ENCODE results near the gene SMIM1. TPM values are rescaled to one million over a fixed set of nuclear protein-coding genes. Genes with fewer than 3 reads are reported as not detected.
"Not testable (repeated sequence)": the region's sequence is repeated elsewhere in the genome, so short reads cannot be mapped to it uniquely, and the experiment has no call there.

The SMIM1 gene
- total RNA-seq, 1 donor from 2014 or later = not detected

DNA sequence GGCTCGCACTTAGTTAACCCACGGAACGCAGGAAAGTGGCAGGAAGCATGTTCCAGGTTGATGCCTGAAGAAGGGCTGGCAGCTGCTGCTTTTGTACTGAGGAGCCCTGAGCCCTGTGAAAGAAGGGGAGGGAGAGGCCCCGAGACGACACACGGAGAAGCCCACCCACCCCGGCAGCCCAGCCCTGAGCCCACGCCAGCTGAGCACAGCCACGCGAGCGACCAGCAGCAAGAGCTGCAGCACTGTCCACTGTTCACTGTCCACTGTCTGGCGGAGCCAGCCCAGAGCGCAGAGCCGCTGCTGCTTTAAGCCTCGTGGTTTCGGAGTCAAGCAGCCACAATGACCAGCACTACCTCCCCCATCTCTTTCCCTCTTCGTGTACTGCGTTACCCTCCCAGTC lies 18.4 kb downstream of the SMIM1 start:
- H3K36me3 ChIP-seq = peaks cover 18 to 33% of the 10 kb centered on the region in 2 donors

DNA sequence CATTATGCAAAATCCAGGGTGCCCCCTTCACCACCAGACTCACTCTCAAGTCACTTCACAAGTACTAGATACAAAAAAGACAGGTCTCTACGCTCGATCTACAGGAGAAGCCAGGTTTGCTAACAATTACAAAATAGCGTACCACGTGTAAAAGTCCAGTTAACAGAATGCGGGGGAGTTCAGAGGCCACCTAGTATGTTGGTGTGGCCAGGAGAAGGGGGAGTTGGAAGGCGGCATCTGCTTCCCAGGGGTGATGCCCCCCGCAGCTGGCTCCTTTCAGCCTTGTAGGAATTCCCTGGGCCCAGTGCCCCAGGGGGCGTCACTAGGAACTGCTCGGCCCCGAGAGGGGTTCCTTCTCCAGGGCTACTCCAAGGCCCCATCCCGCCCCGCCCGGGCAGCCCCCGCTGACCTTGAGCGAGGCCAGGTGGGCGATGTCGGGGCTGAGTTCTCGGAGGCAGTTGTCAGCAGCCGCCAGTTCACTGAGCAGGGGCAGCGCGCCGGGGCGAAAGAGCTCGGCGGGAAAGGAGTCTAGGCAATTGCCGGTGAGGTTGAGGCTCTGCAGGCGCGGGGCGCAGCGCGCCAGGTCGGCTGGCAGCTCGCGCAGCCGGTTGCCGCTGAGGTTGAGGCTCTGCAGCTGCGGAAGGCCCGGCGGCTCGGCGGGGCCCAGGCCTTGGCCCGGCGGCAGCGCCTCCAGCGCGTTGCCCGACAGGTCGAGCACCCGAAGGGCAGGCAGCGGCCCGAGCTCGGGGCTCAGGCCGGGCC lies 23.1 kb downstream of the SMIM1 start:
- intact Hi-C loops (cut with DNase I) = loop anchor here (2.0 to 5.0 kb wide), 3 partner anchors 23 to 107 kb away; partner anchors contain the start of genes C1orf174, CEP104, DFFB and SMIM1
- Histone ChIP-seq H3K27me3 (no peaks in the 10 kb centered on the region), H3K4me3 (peak overlapping the region; percentile 99), H3K4me1 (peaks cover 20 to 27% of the 10 kb centered on the region in 2 donors), H3K9me3 (no peaks in the 10 kb centered on the region), H3K27ac (peak overlapping the region; percentile 63 to 67), H3K36me3 (no peaks in the 10 kb centered on the region)
- no peak for DNase-seq (ENCODE audit: low spot score in 2 of 2)
- TF ChIP-seq, protein P1, sequence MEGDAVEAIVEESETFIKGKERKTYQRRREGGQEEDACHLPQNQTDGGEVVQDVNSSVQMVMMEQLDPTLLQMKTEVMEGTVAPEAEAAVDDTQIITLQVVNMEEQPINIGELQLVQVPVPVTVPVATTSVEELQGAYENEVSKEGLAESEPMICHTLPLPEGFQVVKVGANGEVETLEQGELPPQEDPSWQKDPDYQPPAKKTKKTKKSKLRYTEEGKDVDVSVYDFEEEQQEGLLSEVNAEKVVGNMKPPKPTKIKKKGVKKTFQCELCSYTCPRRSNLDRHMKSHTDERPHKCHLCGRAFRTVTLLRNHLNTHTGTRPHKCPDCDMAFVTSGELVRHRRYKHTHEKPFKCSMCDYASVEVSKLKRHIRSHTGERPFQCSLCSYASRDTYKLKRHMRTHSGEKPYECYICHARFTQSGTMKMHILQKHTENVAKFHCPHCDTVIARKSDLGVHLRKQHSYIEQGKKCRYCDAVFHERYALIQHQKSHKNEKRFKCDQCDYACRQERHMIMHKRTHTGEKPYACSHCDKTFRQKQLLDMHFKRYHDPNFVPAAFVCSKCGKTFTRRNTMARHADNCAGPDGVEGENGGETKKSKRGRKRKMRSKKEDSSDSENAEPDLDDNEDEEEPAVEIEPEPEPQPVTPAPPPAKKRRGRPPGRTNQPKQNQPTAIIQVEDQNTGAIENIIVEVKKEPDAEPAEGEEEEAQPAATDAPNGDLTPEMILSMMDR (IDR thresholded peaks at IDR 0.05) = no peak

More for the DNA sequence above, 18.4 kb downstream of the SMIM1 start:
- H3K27me3 ChIP-seq = no peaks in the 10 kb centered on the region
- H3K4me3 ChIP-seq = no peak overlapping the region
- no peak overlapping the region for H3K27ac ChIP-seq
- peaks cover 20 to 24% of the 10 kb centered on the region in 2 donors for H3K4me1 ChIP-seq
- TF ChIP-seq, protein P1 (IDR thresholded peaks at IDR 0.05) = no peak
- intact Hi-C loops (cut with DNase I) = no loop called here
- no peaks in the 10 kb centered on the region for H3K9me3 ChIP-seq
- DNase-seq (ENCODE audit: low spot score in 2 of 2) = no peak

DNA sequence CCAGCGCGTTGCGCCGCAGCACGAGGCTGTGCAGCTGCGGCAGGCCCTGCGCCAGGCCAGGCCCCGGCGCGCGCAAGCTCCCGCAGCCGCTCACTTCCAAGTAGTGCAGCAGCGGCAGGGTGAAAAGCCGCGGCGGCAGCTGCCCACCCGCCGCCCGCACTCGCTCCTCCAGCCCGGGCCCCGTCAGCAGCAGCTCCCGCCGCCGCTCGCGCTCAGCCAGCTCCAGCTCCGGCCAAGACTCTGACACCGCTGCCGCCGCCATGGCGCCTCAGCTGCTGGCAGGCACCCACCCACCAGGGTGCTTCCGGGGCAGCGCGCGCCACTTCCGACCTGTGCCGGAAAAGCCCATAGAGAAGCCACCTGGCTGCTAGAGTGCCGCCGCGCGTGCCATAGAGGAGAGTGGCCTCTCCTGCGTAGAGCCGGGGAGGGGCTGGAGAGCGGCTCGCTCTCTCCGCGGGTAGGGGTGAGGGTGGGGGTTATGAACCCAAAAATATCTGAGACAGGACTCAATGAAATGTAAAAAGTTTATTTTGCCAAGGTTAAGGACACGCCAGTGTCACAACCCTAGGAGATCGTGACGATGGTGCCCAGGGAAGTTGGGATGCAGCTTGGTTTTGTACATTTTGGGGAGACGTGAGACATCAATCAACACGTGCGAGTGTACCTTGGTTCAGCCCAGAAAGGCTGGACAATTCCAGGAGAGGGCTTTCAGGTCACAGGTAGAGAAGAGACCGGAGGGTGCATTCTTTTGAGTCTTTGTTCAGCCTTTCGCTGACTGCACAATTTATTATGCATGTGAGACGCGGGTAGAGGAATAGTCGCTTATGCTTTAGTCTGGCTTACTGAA lies 23.9 kb downstream of the SMIM1 start, which contains the start of gene LRRC47:
Gene LRRC47 (minus strand): TSS at position 284 of the 847 bp plus-strand sequence. CDS start 22 bp downstream, at position 262.
- Histone ChIP-seq H3K27ac (peak within 1 kb of the TSS; percentile 63 to 67), H3K4me3 (peak within 1 kb of the TSS; percentile 99), H3K4me1 (peaks cover 20 to 27% of the 10 kb centered on the region in 2 donors), H3K27me3 (no peaks in the 10 kb centered on the region), H3K9me3 (no peaks in the 10 kb centered on the region), H3K36me3 (no peaks in the 10 kb centered on the region)
- intact Hi-C loops (cut with DNase I) = loop anchor here (2.0 to 5.0 kb wide), 3 partner anchors 24 to 106 kb away; partner anchors contain the start of genes C1orf174, CEP104, DFFB and SMIM1
- TF ChIP-seq, protein P1 (IDR thresholded peaks at IDR 0.05) = no peak
- peak; percentile 65 to 96 for DNase-seq (ENCODE audit: low spot score in 2 of 2)

DNA sequence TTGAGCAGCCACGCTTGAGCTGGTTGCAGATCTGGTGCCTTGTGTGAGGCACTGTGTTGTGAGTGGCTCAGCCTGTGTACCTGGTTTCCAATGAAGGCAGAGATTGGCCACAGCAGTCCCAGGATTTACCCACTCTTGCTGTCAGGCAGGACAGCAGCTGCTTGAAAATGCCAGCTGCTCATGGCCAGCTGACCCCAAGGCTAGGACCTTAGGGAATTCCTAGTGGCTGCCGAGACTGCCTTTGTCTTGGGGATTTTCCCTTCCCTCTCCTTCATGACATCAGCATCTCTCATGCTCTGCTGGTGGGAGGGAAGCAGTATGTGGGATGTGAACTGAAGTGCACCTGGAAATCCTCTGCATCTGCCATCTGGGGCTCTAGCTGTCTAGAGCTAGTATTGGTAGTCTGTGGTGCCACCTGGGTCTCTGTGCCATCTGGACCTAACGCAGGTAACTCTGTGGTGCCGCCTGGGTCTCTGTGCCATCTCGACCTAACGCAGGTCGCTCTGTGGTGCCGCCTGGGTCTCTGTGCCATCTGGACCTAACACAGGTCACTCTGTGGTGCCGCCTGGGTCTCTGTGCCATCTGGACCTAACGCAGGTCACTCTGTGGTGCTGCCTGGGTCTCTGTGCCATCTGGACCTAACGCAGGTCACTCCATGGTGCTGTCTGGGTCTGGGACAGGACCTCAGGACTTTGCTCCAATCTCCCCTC lies 27.6 kb downstream of the SMIM1 start:
- no peak overlapping the region for H3K4me3 ChIP-seq
- TF ChIP-seq, protein P1 (IDR thresholded peaks at IDR 0.05) = no peak
- H3K27me3 ChIP-seq = no peaks in the 10 kb centered on the region
- intact Hi-C loops (cut with DNase I) = loop anchor here (5.0 kb wide), 2 partner anchors 57 to 102 kb away; partner anchors contain the start of genes C1orf174, CEP104 and DFFB
- no peak overlapping the region for H3K27ac ChIP-seq
- no peak for DNase-seq (ENCODE audit: low spot score in 2 of 2)
- H3K4me1 ChIP-seq = peaks cover 6 to 9% of the 10 kb centered on the region in 2 donors
- no peaks in the 10 kb centered on the region for H3K36me3 ChIP-seq
- no peaks in the 10 kb centered on the region for H3K9me3 ChIP-seq

DNA sequence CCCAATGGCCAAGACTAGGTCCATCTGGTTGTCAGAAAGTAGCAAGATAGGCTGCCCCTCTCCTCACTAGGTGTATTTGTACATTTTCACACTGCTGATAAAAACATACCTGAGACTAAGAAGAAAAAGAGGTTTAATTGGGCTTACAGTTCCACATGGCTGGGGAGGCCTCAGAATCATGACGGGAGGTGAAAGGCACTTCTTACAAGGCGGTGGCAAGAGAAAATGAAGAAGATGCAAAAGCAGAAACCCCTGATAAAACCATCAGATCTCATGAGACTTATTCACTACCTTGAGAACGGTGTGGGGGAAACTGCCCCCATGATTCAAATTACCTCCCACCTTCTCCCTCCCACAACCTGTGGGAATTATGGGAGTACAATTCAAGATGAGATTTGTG lies 28.2 kb downstream of the SMIM1 start:
- H3K4me1 ChIP-seq; H3K27ac ChIP-seq; H3K27me3 ChIP-seq; intact Hi-C loops (cut with DNase I); H3K9me3 ChIP-seq; H3K36me3 ChIP-seq; H3K4me3 ChIP-seq; DNase-seq (ENCODE audit: low spot score in 2 of 2): not testable (repeated sequence)

All from ascending aorta (tissue), 2 donors.